ENCODE data around the gene CITED2. TPM values are rescaled to one million over a fixed set of nuclear protein-coding genes. Genes with fewer than 3 reads are reported as not detected.

CITED2 gene, protein sequence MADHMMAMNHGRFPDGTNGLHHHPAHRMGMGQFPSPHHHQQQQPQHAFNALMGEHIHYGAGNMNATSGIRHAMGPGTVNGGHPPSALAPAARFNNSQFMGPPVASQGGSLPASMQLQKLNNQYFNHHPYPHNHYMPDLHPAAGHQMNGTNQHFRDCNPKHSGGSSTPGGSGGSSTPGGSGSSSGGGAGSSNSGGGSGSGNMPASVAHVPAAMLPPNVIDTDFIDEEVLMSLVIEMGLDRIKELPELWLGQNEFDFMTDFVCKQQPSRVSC
- 105 TPM for total RNA-seq
- long read RNA-seq, transcript CITED2-201 (2 exons, 2,354 nt) = major isoform, 7 of 10 reads
- long read RNA-seq, partial matches to known transcripts = 0 of 10 reads
- long read RNA-seq, other reads (novel, unspliced or antisense) = 3 of 10 reads

DNA sequence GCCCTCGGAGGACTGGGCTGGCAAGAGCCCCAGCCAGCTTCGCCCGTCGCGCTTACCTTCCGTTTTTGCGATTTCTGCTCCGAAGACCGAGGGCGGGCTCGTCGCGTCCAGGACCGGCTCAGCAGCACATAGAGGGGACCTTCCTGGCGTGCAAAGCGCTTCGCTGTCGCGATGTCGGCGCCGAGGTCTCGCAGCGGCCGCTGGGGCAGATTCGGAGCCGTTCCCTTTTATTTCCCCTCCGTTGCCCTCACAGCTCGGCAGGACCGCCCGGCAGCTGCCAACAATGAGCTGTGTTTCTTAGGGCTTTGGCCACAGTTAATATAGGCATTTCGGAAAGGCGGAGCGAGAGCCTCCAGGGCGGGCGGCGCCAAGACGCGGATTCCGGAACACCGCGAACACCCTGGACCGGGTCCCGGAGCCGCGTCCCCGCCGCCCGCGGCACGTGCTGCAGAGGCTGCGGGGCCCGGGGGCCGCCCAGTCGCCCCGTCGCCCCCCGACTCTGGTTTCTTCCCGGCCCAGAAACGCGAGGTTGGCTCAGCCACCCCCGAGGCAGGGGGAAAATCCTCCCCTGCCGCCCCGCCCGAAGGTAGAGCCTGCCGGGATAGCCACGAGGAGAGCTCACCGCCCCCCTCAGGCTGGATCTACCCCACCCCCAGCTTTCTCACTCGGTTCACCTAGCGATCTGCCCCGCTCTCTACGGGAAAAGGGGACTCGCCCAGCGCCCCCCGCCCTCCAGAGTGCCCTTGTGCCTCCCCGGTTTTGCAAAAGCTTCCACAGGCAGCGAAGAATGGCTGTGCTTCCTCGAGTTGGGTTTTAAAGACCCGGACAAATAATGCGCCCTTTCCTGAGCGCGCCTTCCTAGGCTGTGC, at the start of gene CITED2:
TSS of gene CITED2 (minus strand) at position 292 of the 869 bp plus-strand sequence. CDS start 704 bp downstream, outside the sequence.
- H3K4me3 ChIP-seq = peak within 1 kb of the TSS; percentile 91
- H3K36me3 ChIP-seq = peaks cover 8% of the 10 kb centered on the region
- peak within 1 kb of the TSS; percentile 96 for H3K27ac ChIP-seq (replicated peaks)
- peak; percentile 92 for DNase-seq
- TF ChIP-seq, protein P1, sequence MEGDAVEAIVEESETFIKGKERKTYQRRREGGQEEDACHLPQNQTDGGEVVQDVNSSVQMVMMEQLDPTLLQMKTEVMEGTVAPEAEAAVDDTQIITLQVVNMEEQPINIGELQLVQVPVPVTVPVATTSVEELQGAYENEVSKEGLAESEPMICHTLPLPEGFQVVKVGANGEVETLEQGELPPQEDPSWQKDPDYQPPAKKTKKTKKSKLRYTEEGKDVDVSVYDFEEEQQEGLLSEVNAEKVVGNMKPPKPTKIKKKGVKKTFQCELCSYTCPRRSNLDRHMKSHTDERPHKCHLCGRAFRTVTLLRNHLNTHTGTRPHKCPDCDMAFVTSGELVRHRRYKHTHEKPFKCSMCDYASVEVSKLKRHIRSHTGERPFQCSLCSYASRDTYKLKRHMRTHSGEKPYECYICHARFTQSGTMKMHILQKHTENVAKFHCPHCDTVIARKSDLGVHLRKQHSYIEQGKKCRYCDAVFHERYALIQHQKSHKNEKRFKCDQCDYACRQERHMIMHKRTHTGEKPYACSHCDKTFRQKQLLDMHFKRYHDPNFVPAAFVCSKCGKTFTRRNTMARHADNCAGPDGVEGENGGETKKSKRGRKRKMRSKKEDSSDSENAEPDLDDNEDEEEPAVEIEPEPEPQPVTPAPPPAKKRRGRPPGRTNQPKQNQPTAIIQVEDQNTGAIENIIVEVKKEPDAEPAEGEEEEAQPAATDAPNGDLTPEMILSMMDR (IDR thresholded peaks at IDR 0.05; ENCODE audit: borderline replicate concordance) = no peak
- H3K27me3 ChIP-seq (ENCODE audit: low read depth) = no peaks in the 10 kb centered on the region
- H3K4me1 ChIP-seq = peaks cover 61% of the 10 kb centered on the region
- intact Hi-C loops (cut with micrococcal nuclease) = loop anchor here (10.0 kb wide), 3 partner anchors 380 to 1070 kb away; no protein-coding TSS in a partner anchor
- no peaks in the 10 kb centered on the region for H3K9me3 ChIP-seq (replicated peaks)

DNA sequence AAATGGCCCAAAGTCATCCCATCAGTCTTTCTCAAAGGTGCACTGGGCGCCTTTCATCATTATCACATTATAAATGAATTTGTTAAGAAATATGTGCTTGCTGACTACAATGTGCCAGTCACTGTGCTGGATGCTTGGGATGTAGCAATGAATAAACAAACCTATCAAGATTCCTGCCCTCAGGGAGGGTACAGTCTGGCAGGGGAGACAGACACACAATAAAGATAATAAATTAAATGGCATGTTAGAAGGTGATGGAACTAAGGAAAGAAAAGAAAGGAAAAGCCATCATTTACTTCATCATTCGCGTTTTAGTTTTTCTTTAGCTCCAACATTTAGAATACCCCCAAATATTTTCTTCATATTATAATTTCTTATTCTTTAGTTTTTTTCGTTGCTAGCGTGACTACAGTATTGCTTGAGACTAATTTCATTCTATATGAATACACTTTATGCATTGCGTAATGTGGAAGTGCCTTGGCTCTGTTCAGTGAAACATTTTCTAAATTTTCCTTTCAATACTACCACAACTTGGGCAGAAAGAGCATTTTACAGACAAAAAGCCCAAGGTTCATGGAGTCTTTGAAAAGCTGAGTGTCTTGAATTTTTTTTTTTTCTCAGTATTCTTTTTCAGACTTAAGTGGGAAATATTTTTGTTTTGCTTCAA, 48.7 kb upstream of the CITED2 start:
- no peaks in the 10 kb centered on the region for H3K27me3 ChIP-seq (ENCODE audit: low read depth)
- TF ChIP-seq, protein P1 (IDR thresholded peaks at IDR 0.05; ENCODE audit: borderline replicate concordance) = no peak
- intact Hi-C loops (cut with micrococcal nuclease) = no loop called here
- DNase-seq = no peak
- no peak overlapping the region for H3K4me3 ChIP-seq
- H3K36me3 ChIP-seq = no peaks in the 10 kb centered on the region
- no peak overlapping the region for H3K27ac ChIP-seq (replicated peaks)
- peaks cover 6% of the 10 kb centered on the region for H3K4me1 ChIP-seq
- no peaks in the 10 kb centered on the region for H3K9me3 ChIP-seq (replicated peaks)

DNA sequence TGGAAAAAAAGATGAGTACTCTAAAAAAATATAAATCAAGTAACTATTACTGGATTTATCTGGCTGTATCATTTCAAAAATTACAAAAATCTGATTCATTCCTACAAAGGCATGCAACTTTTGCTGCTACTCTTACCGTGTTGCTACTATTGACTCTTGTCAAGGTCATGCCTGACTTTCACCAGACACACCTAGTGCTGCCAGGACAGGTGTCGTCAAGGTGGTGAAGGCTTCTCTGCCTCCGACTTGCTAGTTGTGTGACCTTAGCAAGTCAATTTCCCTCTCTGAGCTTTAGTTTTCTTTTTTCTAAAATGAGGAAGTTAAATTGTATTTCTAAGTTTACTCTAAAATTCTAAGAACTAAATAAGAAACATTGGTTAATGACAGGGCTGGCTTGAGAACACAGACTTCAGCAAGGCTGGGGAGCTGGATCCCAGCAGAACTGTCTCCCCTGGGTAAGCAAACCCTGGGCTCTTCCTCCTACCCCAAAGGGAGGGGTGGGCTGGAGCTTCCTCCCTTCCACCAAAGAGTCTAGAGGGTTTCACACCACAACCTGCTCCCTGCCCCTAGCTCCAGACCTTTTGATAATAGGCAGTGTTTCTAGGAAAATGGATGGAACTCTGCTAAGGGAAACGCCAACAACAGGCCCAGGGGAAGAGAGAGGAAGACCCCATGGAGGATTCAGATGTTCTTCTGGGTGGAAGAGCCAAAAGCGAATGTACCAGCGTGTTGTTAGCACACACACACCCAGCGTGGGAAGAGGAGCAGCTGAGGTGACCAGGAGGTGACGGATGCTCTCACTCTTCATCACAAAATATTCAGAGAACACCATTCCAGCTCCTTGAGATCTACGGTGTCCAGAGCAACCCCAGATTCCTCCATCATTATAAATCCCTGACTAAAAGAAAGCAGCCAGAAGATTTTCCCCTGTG, 47.9 kb upstream of the CITED2 start:
- Histone ChIP-seq H3K4me1 (peaks cover 6% of the 10 kb centered on the region), H3K4me3 (no peak overlapping the region), H3K36me3 (no peaks in the 10 kb centered on the region), H3K27me3 (ENCODE audit: low read depth) (no peaks in the 10 kb centered on the region), H3K27ac (replicated peaks) (no peak overlapping the region), H3K9me3 (replicated peaks) (no peaks in the 10 kb centered on the region)
- intact Hi-C loops (cut with micrococcal nuclease) = no loop called here
- no peak for DNase-seq
- TF ChIP-seq, protein P1 (IDR thresholded peaks at IDR 0.05; ENCODE audit: borderline replicate concordance) = no peak

DNA sequence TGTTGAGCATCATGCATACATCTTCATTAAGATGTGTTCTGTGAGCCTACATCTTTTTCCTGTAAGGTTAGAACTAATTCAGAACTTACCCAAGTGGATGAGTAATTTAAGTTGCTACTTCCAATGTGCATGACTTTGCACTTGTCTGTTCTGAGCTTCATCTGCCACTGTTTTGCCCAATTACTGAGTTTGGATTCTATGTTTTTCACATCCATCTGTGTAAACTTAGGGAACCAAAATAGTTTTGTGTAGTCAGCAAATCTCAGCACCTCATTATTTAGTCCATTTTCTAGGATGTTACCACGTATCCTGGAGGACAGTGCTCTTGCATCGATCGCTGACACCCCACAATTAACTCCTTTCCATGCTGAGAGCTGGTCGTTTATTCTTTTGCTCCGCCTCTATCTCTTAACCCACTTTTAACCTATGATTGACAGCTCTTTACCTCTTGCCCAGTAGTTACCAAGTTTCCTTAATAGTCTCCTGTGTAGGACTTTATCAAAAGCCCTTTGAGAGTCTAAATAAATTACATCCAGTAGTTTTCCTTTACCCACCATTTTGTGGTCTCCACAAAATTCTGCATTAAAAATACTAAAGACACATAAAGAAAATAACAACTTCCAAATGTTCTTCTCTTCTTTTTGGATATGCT, 44.2 kb upstream of the CITED2 start:
- H3K36me3 ChIP-seq = no peaks in the 10 kb centered on the region
- TF ChIP-seq, protein P1 (IDR thresholded peaks at IDR 0.05; ENCODE audit: borderline replicate concordance) = no peak
- no peak overlapping the region for H3K27ac ChIP-seq (replicated peaks)
- H3K9me3 ChIP-seq (replicated peaks) = no peaks in the 10 kb centered on the region
- no peaks in the 10 kb centered on the region for H3K27me3 ChIP-seq (ENCODE audit: low read depth)
- intact Hi-C loops (cut with micrococcal nuclease) = no loop called here
- no peak for DNase-seq
- H3K4me3 ChIP-seq = no peak overlapping the region
- H3K4me1 ChIP-seq = peaks cover 6% of the 10 kb centered on the region
